ENCODE measurements around the gene HSPA12B.
A peak's percentile ranks its signal among the peaks of the same experiment; 100 is the strongest.

Gene HSPA12B

DNA sequence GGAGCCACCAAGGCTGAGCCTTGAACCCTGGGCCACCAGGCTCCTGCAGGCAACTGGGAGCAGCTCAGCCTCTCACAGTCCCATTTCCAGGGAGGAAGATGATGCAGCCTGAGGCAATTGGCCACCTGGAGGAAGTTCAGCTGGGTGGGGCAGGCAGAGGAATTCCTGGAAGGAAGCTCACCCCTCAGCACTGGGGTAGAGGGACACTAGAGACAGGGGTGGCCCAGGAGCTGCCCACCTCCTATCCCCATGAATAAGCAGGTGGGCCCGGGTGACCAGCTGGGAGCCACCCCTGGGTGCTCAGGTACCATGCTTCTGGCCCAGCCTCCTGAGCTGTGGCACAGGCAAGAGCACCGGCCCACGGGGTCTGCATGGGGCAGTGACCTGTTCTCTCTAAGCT, 3.6 kb upstream of the HSPA12B start:
- no peak for TF ChIP-seq Cebpa-rat (IDR thresholded peaks at IDR 0.05)
- Histone ChIP-seq H3K4me2 (0 out of 2 replicates have a peak overlapping the region, but pooled peaks have one; percentile 31), H3K9ac (no peak overlapping the region), H3K36me3 (no peaks in the 10 kb centered on the region), H3K4me1 (peaks cover 37% of the 10 kb centered on the region), H3K9me3 (no peaks in the 10 kb centered on the region), H3K27ac (no peak overlapping the region), H3K4me3 (no peak overlapping the region), H4K20me1 (no peaks in the 10 kb centered on the region), H3K27me3 (peaks cover 29% of the 10 kb centered on the region)

DNA sequence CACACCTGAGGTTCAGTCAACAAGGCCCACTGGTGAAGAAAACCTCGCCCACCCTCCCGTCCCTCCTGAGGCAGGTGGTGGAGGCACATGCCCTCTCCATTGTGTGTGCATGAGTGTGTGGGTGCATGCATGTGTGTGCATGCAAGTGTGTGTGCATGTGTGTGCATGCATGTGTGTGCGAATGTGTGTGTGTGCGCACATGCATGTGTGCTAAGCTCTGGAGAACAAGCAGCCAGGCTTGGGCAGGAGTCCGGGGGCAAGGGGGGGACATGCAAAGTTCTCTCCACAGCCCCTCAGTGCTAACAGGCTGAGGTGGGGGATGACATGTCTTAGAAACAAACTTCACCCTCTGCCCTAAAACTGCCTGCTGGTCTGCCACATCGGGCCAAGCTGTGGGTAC, 3.1 kb upstream of the HSPA12B start:
- no peaks in the 10 kb centered on the region for H3K36me3 ChIP-seq
- no peaks in the 10 kb centered on the region for H4K20me1 ChIP-seq
- H3K4me1 ChIP-seq, result peaks cover 37% of the 10 kb centered on the region
- no peak for TF ChIP-seq Cebpa-rat (IDR thresholded peaks at IDR 0.05)
- H3K27me3 ChIP-seq, result peaks cover 32% of the 10 kb centered on the region
- H3K9ac ChIP-seq, result no peak overlapping the region
- H3K9me3 ChIP-seq, result no peaks in the 10 kb centered on the region
- H3K4me3 ChIP-seq, result no peak overlapping the region
- no peak overlapping the region for H3K4me2 ChIP-seq
- no peak overlapping the region for H3K27ac ChIP-seq

GRCh38 chr20:3729811-3730540, 2.5 kb upstream of the HSPA12B start:
- H3K9me3 ChIP-seq, result no peaks in the 10 kb centered on the region
- peaks cover 37% of the 10 kb centered on the region for H3K4me1 ChIP-seq
- H4K20me1 ChIP-seq, result no peaks in the 10 kb centered on the region
- peak overlapping the region; percentile 17 for H3K4me2 ChIP-seq
- no peak overlapping the region for H3K9ac ChIP-seq
- H3K27ac ChIP-seq, result no peak overlapping the region
- H3K36me3 ChIP-seq, result no peaks in the 10 kb centered on the region
- peaks cover 32% of the 10 kb centered on the region for H3K27me3 ChIP-seq
- TF ChIP-seq Cebpa-rat (IDR thresholded peaks at IDR 0.05), result no peak
- no peak overlapping the region for H3K4me3 ChIP-seq

GRCh38 chr20:3730803-3731672, 1.4 kb upstream of the HSPA12B start:
- Histone ChIP-seq H3K4me3 (no peak overlapping the region), H4K20me1 (no peaks in the 10 kb centered on the region), H3K9me3 (no peaks in the 10 kb centered on the region), H3K9ac (no peak overlapping the region), H3K27ac (no peak overlapping the region), H3K36me3 (no peaks in the 10 kb centered on the region), H3K4me1 (peaks cover 37% of the 10 kb centered on the region), H3K4me2 (no peak overlapping the region; the same call in 1 of the 2 replicates), H3K27me3 (peaks cover 32% of the 10 kb centered on the region)
- TF ChIP-seq Cebpa-rat (IDR thresholded peaks at IDR 0.05), result no peak

DNA sequence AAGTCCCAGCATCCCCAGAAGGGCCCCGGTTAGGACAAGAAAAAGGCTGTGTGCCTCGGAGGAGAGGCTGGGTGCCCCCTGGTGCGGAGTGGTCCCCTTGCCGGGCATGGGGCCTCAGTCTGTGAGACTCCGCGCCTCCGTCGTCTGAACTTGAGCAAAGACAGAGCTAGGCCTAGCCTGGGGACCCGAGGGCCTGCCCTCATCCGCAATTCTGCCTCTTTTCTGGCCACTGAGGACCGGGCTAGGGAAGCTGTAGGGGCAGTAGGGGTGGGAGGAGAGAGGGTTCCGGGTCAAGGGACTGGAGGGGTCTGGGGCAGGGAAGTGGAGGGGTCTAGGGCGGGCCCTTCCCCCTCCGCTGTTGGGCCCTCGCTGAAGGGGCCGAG, 550 bp upstream of the HSPA12B start:
- Histone ChIP-seq H3K9ac (no peak overlapping the region), H3K4me1 (peaks cover 37% of the 10 kb centered on the region), H4K20me1 (no peaks in the 10 kb centered on the region), H3K4me3 (no peak overlapping the region), H3K9me3 (no peaks in the 10 kb centered on the region), H3K27ac (no peak overlapping the region), H3K36me3 (no peaks in the 10 kb centered on the region), H3K27me3 (peaks cover 32% of the 10 kb centered on the region), H3K4me2 (peak overlapping the region; percentile 52)
- TF ChIP-seq Cebpa-rat (IDR thresholded peaks at IDR 0.05), result no peak

DNA sequence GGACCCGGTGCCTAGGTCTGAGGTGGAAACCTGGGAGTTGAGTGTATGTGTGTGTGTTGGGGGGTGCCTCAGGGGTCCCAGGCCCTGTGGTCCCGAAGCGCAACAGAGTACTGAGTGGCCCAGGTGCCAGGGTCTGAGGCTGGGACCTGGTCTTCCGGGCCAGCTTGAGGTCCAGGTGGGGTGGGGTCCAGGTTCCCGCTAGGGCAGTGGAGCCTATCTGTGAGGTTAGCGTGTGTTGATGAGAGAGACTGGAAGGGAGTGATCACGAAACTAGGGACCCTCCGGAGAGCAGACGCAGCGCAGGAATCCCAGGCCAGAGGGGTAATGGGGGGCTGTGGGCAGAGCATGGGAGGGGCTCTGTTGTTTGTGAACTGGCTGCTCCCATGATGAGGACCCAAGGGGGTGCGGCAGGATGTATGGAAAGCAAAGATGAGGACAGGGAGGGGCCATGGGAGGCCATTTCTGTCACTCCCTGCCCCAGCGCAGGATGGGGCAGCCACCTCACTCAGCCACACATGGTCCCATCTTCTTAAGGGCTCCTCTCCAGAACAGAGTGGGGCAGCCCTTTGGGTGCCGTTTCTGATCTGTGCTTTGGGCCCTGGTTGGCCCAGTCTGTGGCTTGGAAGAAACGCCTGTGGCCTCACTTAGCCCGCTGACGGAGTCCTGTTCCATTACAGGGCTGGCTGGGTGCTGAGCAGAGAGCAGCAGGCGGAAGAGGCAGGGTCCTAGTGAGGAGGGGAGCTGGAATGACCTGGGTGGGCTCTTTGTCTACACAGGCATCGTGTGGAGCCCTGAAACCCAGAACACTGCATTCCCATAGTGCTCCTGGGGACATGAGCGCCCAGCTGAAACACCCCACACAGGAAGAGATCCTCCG, 872 bp downstream of the HSPA12B start:
- Histone ChIP-seq H3K36me3 (no peaks in the 10 kb centered on the region), H4K20me1 (no peaks in the 10 kb centered on the region), H3K4me2 (peak overlapping the region; percentile 52), H3K9ac (0 out of 2 replicates have a peak overlapping the region, but pooled peaks have one; percentile 15), H3K9me3 (no peaks in the 10 kb centered on the region), H3K4me3 (no peak overlapping the region), H3K4me1 (peaks cover 27% of the 10 kb centered on the region), H3K27me3 (peaks cover 32% of the 10 kb centered on the region), H3K27ac (no peak overlapping the region)
- no peak for TF ChIP-seq Cebpa-rat (IDR thresholded peaks at IDR 0.05)

GRCh38 chr20:3734111-3734843, 1.8 kb downstream of the HSPA12B start:
- Histone ChIP-seq H3K4me3 (no peak overlapping the region), H3K9me3 (no peaks in the 10 kb centered on the region), H3K4me2 (no peak overlapping the region), H3K36me3 (no peaks in the 10 kb centered on the region), H4K20me1 (no peaks in the 10 kb centered on the region), H3K27me3 (peaks cover 32% of the 10 kb centered on the region), H3K4me1 (peaks cover 23% of the 10 kb centered on the region), H3K27ac (no peak overlapping the region), H3K9ac (no peak overlapping the region)
- no peak for TF ChIP-seq Cebpa-rat (IDR thresholded peaks at IDR 0.05)

DNA sequence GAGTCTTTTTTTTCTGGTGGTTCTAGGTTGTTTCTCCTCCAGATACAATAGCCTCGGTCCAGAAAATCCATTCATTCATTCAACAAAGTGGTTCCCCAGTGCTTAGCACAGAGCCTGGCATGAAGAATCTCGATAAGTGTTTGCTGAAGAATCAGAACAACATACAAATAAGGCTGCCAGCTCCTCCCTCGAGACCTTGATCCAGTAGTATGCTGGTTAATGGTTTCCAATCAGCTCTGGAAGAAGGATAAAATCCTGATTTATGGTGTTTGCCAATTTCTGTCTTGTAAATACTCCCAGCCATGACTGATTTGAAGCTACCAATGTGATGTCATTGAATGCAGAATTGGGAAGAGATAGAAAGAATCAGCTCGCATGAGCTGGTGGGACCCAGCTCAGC, 3.3 kb downstream of the HSPA12B start:
- no peak for TF ChIP-seq Cebpa-rat (IDR thresholded peaks at IDR 0.05)
- H3K9ac ChIP-seq, result no peak overlapping the region
- no peaks in the 10 kb centered on the region for H4K20me1 ChIP-seq
- peaks cover 32% of the 10 kb centered on the region for H3K27me3 ChIP-seq
- no peak overlapping the region for H3K27ac ChIP-seq
- no peaks in the 10 kb centered on the region for H3K9me3 ChIP-seq
- H3K4me1 ChIP-seq, result peaks cover 11% of the 10 kb centered on the region; the same call in 1 of the 2 replicates
- H3K4me3 ChIP-seq, result no peak overlapping the region
- no peak overlapping the region for H3K4me2 ChIP-seq
- H3K36me3 ChIP-seq, result no peaks in the 10 kb centered on the region
